Mesodermal cell (in vitro differentiated cells): Measurements from ENCODE around the gene LIMS1.
"Not testable (repeated sequence)": the region's sequence is repeated elsewhere in the genome, so short reads cannot be mapped to it uniquely, and the experiment has no call there.

Experiments
- H3K27ac ChIP-seq: 2 replicates; pipeline ENCODE4 v1.7.0; 2013; ENCODE audit warnings: mild to moderate bottlenecking, low read depth, low read length, moderate library complexity; ENCODE audit not compliant: severe bottlenecking
- H3K36me3 ChIP-seq: 2 replicates; pipeline ENCODE4 v1.7.1; 2013; ENCODE audit warnings: mild to moderate bottlenecking, low read length, moderate library complexity; ENCODE audit not compliant: control insufficient read depth, insufficient read depth
- H3K4me1 ChIP-seq: one replicate; pipeline ENCODE4 v1.7.1; 2013; ENCODE audit warnings: mild to moderate bottlenecking, low read length; ENCODE audit not compliant: insufficient read depth, control insufficient read depth, poor library complexity, severe bottlenecking
- H3K4me3 ChIP-seq: 2 replicates; pipeline ENCODE4 v1.7.0; 2013; ENCODE audit warnings: low read length, control low read depth, mild to moderate bottlenecking; ENCODE audit not compliant: insufficient read depth, poor library complexity, severe bottlenecking; ENCODE audit errors: extremely low read depth
- H3K9me3 ChIP-seq: 2 replicates; pipeline ENCODE4 v1.7.1; 2013; ENCODE audit warnings: mild to moderate bottlenecking, low read length, moderate library complexity; ENCODE audit not compliant: control insufficient read depth
- WGBS, 2 experiments: methylation state at CpG; one replicate each; pipeline ENCODE4 v1.1.5; 2013; ENCODE audit warnings: missing lambda C conversion rate in 2 of 2; ENCODE audit not compliant: insufficient coverage in 2 of 2; 5-methylcytosine and 5-hydroxymethylcytosine counted together

LIMS1 gene

GRCh38 chr2:108634011-108634410 is 99.7 kb downstream of the LIMS1 start:
- Histone ChIP-seq H3K36me3 (peaks cover 6% of the 10 kb centered on the region), H3K4me1 (peaks cover 43% of the 10 kb centered on the region), H3K27ac (no peak overlapping the region), H3K9me3 (no peaks in the 10 kb centered on the region), H3K4me3 (no peak overlapping the region)

DNA sequence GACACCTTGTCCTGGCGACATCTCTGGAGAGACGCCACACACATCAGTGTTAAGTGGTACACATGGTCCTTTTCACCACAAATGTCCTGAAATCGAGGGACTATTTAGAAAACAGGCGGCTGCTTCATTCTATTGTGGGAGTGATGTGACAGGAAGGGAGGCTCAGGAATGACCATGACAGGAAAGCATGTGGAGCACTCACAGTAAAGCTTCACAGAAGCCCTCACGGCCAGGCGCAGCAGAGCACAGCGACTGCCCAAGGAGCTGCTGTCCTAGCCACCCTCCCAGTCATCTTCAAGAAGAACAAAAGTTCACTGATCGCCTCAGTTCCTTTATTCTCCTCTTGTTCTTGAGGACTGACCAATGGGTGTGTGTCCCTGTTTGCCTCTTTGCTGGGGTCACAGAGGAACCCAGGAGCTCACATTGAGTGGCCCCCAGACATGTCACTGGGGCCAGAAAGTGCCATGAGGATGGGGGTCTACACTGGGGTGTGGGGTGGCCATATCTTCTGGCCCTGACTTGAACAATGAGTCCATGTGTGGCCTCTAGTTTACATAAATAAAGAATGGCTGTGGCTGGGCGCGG is 100.4 kb downstream of the LIMS1 start:
- H3K4me3 ChIP-seq = no peak overlapping the region
- peak overlapping the region; percentile 14 for H3K27ac ChIP-seq
- H3K4me1 ChIP-seq = peaks cover 45% of the 10 kb centered on the region
- no peaks in the 10 kb centered on the region for H3K9me3 ChIP-seq
- peaks cover 9% of the 10 kb centered on the region for H3K36me3 ChIP-seq
- WGBS, 2 experiments = 81 to 87% methylated on average over 7 to 8 of the region's 10 CpGs

DNA sequence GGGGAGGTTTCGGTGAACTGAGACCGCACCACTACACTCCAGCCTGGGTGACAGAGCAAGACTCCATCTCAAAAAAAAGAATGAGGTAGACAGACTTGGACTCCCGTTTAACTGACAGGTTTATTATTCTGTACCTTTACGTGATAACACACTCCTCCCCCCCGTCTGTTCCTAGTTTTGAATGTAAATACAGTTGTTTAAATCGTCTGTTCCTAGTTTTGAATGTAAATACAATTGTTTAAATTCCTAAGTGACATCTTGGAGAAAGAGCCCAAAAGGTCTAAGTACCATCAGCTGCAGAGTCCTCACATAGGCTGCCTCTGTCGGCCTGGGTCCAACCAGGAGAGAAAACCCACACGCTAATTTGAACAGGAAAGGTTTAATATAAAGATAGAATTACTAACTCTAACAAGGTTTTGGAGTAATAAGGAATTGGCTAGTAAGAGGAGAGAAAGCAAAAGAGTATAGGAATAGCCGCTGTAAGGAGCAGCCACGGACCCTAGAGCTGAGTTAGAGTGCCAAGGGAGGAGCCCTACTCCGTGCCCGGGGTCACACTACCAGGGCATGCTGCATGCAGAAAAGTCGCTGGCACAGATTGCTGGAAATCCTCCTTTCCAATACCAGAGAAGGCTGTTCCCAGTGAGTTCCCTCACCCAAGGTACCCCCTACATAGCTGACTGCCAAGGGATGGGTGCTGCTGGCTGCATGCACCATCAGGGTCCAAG is 101.5 kb downstream of the LIMS1 start:
- Histone ChIP-seq H3K4me1 (peaks cover 52% of the 10 kb centered on the region), H3K9me3 (no peaks in the 10 kb centered on the region), H3K4me3 (no peak overlapping the region), H3K27ac (peak overlapping the region; percentile 85), H3K36me3 (peaks cover 9% of the 10 kb centered on the region)
- 71 to 79% methylated on average over 7 to 8 of the region's 13 CpGs for WGBS, 2 experiments

DNA sequence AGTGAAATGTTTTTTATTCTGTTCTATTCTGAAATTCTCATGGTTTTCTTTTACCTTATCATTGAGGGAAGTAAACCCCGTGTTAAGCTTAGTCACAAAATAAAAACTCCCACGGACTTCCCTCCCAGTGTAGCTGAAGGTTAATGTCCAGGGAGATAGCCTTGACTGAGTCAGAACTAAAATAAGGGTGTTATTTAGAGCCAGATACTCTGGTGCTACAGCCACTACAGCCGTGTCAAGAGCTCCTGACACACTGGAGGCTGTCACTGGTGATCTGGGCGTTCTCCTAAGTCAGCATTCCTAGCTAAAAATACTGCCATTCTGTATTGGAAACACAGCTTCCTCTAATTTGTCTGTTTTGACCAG is 103.0 kb downstream of the LIMS1 start:
- 20 to 41% methylated on average over 1 to 2 of the region's 4 CpGs for WGBS, 2 experiments

DNA sequence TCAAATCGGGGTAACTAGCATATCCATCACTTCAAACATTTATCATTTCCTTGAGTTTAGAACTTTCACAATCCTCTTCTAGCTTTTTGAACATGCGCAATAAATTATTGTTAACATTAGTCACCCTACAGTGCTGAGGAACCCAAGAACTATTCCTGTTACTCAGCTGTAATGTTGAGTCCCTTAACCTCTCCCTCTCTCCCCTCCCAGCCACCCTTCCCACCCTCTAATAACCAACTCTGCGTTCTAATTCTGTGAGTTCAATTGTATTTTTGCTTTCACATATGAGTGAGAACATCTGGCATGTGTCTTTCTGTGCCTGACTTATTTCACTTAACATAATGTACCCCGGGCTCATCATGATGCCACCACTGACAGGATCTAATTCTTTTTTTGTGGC is 106.5 kb downstream of the LIMS1 start:
- H3K4me3 ChIP-seq = no peak overlapping the region
- peaks cover 13% of the 10 kb centered on the region for H3K9me3 ChIP-seq
- 94 to 96% methylated on average over 2 to 3 of the region's 4 CpGs for WGBS, 2 experiments
- peaks cover 25% of the 10 kb centered on the region for H3K4me1 ChIP-seq
- peaks cover 20% of the 10 kb centered on the region for H3K36me3 ChIP-seq
- H3K27ac ChIP-seq = no peak overlapping the region

More for the DNA sequence above, 103.0 kb downstream of the LIMS1 start:
- Histone ChIP-seq H3K4me3 (no peak overlapping the region), H3K36me3 (peaks cover 9% of the 10 kb centered on the region), H3K27ac (peak overlapping the region; percentile 85), H3K9me3 (no peaks in the 10 kb centered on the region), H3K4me1 (peaks cover 54% of the 10 kb centered on the region)

GRCh38 chr2:108641756-108642155 is 107.5 kb downstream of the LIMS1 start:
- H3K9me3 ChIP-seq = peaks cover 13% of the 10 kb centered on the region
- H3K4me1 ChIP-seq = peaks cover 17% of the 10 kb centered on the region
- H3K4me3 ChIP-seq = no peak overlapping the region
- H3K36me3 ChIP-seq = peaks cover 20% of the 10 kb centered on the region
- WGBS, 2 experiments = 67% methylated on average over 1 of the region's 2 CpGs; no CpG with 5 or more reads in 1 of the 2 experiments
- H3K27ac ChIP-seq = no peak overlapping the region

GRCh38 chr2:108643261-108643849 is 109.1 kb downstream of the LIMS1 start:
- Histone ChIP-seq H3K27ac (no peak overlapping the region), H3K9me3 (peaks cover 13% of the 10 kb centered on the region), H3K4me3 (no peak overlapping the region), H3K4me1 (peaks cover 11% of the 10 kb centered on the region), H3K36me3 (peaks cover 20% of the 10 kb centered on the region)
- 96 to 97% methylated on average over 13 to 15 of the region's 15 CpGs for WGBS, 2 experiments

DNA sequence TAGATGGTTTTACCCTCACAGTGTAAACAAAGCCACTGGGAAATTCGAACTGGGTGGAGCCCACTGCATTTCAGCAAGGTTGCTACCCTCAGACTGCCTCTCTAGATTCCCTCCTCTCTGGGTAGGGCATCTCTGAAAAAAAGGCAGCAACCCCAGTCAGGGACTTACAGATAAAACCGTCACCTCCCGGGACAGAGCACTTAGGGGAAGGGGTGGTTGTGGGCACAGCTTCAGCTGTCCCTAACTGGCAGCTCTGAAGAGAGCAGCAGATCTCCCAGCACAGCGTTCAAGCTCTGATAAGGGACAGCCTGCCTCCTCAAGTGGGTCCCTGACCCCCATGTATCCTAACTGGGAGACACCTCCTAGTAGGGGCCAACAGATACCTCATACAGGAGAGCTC is 109.6 kb downstream of the LIMS1 start:
- peaks cover 13% of the 10 kb centered on the region for H3K9me3 ChIP-seq
- H3K4me3 ChIP-seq, H3K27ac ChIP-seq: not testable (repeated sequence)
- peaks cover 11% of the 10 kb centered on the region for H3K4me1 ChIP-seq
- 95 to 98% methylated on average over 2 to 4 of the region's 4 CpGs for WGBS, 2 experiments
- peaks cover 16% of the 10 kb centered on the region for H3K36me3 ChIP-seq

DNA sequence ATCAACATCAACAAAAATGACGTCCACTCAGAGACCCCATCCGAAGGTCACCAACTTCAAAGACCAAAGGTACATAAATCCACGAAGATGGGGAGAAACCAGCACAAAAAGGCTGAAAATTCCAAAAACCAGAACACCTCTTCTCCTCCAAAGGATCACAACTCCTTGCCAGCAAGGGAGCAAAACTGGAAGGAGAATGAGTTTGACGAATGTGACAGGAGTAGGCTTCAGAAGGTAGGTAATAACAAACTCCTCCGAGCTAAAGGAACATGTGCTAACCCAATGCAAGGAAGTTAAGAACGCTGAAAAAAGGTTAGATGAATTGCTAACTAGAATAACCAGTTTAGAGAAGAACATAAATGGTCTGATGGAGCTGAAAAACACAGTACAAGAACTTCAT is 110.2 kb downstream of the LIMS1 start:
- 60 to 93% methylated on average over 1 to 4 of the region's 6 CpGs for WGBS, 2 experiments
- H3K27ac ChIP-seq, H3K4me3 ChIP-seq: not testable (repeated sequence)
- peaks cover 12% of the 10 kb centered on the region for H3K36me3 ChIP-seq
- peaks cover 13% of the 10 kb centered on the region for H3K9me3 ChIP-seq
- H3K4me1 ChIP-seq = peaks cover 11% of the 10 kb centered on the region

DNA sequence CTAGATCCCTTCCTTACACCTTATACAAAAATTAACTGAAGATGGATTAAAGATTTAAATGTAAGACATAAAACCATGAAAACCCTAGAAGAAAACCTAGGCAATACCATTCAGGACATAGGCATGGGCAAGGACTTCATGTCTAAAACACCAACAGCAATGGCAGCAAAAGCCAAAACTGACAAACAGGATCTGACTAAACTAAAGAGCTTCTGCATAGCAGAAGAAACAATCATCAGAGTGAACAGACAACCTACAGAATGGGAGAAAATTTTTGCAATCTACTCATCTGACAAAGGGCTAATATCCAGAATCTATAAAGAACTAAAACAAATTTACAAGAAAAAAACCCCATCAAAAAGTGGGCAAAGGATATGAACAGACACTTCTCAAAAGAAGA is 114.5 kb downstream of the LIMS1 start:
- H3K4me3 ChIP-seq, H3K9me3 ChIP-seq, H3K4me1 ChIP-seq, H3K27ac ChIP-seq, H3K36me3 ChIP-seq: not testable (repeated sequence)

GRCh38 chr2:108650465-108650864 is 116.2 kb downstream of the LIMS1 start:
- H3K9me3 ChIP-seq, H3K36me3 ChIP-seq, H3K27ac ChIP-seq, H3K4me3 ChIP-seq, H3K4me1 ChIP-seq: not testable (repeated sequence)
- 80 to 98% methylated on average over 1 to 8 of the region's 8 CpGs for WGBS, 2 experiments
